Measurements from ENCODE around the gene KIF19.

KIF19 gene

DNA sequence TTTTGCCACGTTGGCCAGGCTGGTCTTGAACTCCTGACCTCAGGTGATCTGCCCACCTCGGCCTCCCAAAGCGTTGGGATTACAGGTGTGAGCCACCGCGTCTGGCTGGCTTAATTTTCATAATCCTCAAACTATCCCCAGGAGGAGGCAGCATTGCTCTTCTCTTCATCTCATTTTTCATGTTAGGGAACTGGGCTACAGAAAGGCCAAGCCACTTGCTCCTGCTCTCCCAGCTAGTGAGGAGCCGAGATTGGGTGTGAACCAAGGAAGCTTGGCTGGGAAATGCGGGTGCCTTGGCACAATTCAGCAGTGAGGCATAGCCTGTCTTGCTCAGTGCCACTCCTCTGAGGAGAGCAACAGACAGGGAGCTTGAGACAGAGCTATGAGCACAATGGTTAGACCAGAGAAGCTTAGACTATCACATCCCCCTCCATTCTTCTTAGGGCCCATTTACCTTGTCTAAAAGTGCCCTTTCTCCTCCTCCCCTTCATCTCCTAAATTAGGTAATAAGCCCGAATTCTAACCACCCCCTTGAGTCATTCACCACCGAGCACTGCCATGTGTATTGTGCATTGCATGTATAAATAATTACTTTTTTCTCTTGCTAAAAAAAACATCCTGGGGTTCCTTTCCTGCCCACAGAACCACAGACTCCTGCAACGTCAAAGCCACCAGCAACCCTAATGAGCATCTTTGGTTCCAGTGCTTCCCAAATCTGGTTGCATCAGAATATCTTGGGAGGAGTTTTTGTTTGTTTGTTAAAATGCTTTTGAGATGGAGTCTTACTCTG lies 20.0 kb upstream of the KIF19 start:
- Histone ChIP-seq H3K27ac (ENCODE audit: low read depth, low read length) (no peak overlapping the region), H3K9me3 (ENCODE audit: control insufficient read depth, insufficient read depth, low read length) (no peaks in the 10 kb centered on the region), H3K9ac (ENCODE audit: low read depth, low read length) (no peak overlapping the region), H3K36me3 (ENCODE audit: control insufficient read depth, insufficient read depth, low read length) (no peaks in the 10 kb centered on the region), H3K4me3 (ENCODE audit: low read depth, low read length) (no peak overlapping the region), H3K27me3 (ENCODE audit: control insufficient read depth, insufficient read depth, low read length) (no peaks in the 10 kb centered on the region), H3K4me1 (ENCODE audit: control insufficient read depth, insufficient read depth, low read length) (no peaks in the 10 kb centered on the region)

DNA sequence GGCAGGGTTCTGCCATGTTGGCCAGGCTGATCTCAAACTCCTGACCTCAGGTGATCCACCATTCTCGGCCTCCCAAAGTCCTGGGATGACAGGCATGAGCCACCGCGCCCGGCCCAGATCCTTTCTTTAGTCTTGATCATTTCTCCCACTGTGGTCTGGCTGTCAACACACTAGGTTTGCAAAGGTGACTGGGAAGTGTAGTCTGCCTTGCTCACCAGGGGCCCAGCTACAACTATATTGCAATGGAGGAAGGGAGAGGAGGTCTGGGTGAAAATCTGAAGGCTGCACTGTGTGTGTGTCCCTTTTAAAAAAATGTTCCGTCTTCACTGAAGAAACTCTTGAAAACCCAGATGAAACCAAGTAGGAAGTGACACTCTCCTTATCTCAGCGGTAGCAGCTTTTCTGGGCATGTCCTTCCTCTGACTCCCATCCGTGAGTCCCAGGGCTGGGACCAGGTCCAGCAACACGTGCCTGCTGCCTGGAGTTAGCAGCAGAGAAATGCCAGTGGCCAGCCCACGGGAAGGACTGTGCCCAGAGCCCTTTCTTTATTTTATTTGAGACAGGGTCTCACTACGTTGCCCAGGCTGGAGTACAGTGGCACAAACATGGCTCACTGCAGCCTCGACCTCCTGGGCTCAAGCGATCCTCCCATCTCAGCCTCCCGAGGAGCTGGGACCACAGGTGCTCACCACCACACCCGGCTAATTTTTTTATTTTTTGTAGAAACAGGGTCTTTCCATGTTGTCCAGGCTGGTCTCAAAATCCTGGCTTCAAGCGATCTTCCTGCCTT lies 17.8 kb upstream of the KIF19 start:
- no peak overlapping the region for H3K27ac ChIP-seq (ENCODE audit: low read depth, low read length)
- no peaks in the 10 kb centered on the region for H3K4me1 ChIP-seq (ENCODE audit: control insufficient read depth, insufficient read depth, low read length)
- H3K36me3 ChIP-seq (ENCODE audit: control insufficient read depth, insufficient read depth, low read length): no peaks in the 10 kb centered on the region
- H3K27me3 ChIP-seq (ENCODE audit: control insufficient read depth, insufficient read depth, low read length): no peaks in the 10 kb centered on the region
- H3K9ac ChIP-seq (ENCODE audit: low read depth, low read length): no peak overlapping the region
- H3K9me3 ChIP-seq (ENCODE audit: control insufficient read depth, insufficient read depth, low read length): no peaks in the 10 kb centered on the region; the same call in 1 of the 2 replicates
- H3K4me3 ChIP-seq (ENCODE audit: low read depth, low read length): no peak overlapping the region

DNA sequence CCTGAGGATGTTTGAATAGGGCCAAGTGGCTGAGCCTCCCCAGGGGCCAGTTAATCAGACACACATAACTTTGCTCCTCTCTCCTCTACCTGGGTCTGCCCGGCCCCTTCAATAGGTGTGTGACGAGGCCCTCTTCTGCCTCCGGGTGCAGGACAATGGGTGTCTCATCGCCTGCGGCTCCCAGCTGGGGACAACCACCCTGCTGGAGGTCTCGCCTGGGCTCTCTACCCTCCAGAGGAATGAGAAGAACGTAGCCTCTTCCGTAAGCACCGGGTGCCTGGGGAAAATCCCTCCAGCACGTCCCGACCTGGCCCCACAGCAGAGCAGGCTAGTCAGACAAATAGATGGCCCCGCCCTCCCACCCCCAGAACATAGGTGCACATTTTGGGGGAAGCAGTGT lies 16.1 kb upstream of the KIF19 start:
- no peaks in the 10 kb centered on the region for H3K36me3 ChIP-seq (ENCODE audit: control insufficient read depth, insufficient read depth, low read length)
- H3K4me1 ChIP-seq (ENCODE audit: control insufficient read depth, insufficient read depth, low read length): no peaks in the 10 kb centered on the region
- no peak overlapping the region for H3K27ac ChIP-seq (ENCODE audit: low read depth, low read length)
- H3K27me3 ChIP-seq (ENCODE audit: control insufficient read depth, insufficient read depth, low read length): no peaks in the 10 kb centered on the region
- H3K9ac ChIP-seq (ENCODE audit: low read depth, low read length): no peak overlapping the region
- H3K4me3 ChIP-seq (ENCODE audit: low read depth, low read length): no peak overlapping the region
- H3K9me3 ChIP-seq (ENCODE audit: control insufficient read depth, insufficient read depth, low read length): no peaks in the 10 kb centered on the region; the same call in 1 of the 2 replicates

DNA sequence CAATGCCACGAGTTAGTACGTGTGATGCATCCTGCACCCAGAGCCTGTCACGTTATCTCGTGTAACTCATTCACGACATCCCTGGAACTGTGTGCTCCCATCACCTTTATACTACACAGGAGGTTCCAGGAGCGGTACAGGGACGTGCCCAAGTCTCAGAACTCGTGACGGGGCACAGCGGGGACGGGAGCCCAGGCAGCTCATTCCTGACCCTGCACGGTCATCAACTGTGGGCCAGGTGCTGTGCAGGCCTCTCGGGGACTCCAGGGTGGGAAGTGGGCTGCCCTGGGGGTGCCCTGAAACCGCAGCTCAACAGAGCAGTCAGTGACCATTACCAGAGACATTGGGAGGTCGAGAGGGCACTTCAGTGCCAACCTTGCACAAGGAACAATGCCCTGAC lies 11.1 kb upstream of the KIF19 start:
- no peak overlapping the region for H3K27ac ChIP-seq (ENCODE audit: low read depth, low read length)
- H3K9me3 ChIP-seq (ENCODE audit: control insufficient read depth, insufficient read depth, low read length): no peaks in the 10 kb centered on the region; the same call in 1 of the 2 replicates
- H3K4me1 ChIP-seq (ENCODE audit: control insufficient read depth, insufficient read depth, low read length): no peaks in the 10 kb centered on the region
- no peaks in the 10 kb centered on the region for H3K27me3 ChIP-seq (ENCODE audit: control insufficient read depth, insufficient read depth, low read length)
- no peak overlapping the region for H3K4me3 ChIP-seq (ENCODE audit: low read depth, low read length)
- H3K9ac ChIP-seq (ENCODE audit: low read depth, low read length): no peak overlapping the region
- H3K36me3 ChIP-seq (ENCODE audit: control insufficient read depth, insufficient read depth, low read length): no peaks in the 10 kb centered on the region

DNA sequence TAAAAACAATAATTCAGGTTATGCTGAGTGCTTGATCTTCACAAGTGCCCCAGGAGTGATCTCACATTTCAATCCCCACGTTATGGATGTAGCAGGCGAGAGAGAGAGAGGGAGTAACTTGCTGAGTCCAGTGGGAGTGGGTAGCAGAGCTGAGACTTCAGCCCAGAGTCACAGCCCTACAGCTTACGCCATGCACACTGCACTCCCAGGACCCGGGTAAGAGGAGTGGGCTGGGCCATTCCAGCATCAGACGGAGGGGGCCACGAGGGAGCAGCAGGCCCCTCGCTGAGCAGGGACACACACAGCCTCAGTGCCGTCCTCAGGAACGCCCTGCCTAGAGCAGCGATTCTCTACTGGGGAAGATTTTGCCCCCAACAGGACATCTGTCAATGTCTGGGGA lies 9.8 kb upstream of the KIF19 start:
- H3K36me3 ChIP-seq (ENCODE audit: control insufficient read depth, insufficient read depth, low read length): no peaks in the 10 kb centered on the region
- no peak overlapping the region for H3K9ac ChIP-seq (ENCODE audit: low read depth, low read length)

DNA sequence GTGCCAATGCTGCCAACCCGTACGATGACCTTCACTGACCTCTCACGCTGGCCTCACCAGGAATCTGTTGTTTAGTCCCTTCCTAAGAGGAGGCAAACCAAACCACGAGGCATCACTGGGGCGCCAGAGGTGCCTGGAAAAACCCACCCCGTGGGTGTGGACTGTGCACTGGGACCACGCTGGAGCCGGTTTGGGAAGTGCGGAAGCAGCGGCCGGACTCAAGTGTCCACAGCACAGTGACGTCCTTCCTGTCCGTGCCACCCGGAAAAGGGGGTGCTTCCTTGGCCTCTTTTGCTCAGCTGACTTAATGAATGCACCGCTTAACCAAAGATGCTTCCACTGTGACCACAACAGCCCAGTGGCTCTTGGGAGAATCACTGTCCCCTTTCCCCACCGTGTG lies 9.0 kb upstream of the KIF19 start:
- H3K4me1 ChIP-seq (ENCODE audit: control insufficient read depth, insufficient read depth, low read length): no peaks in the 10 kb centered on the region
- no peaks in the 10 kb centered on the region for H3K27me3 ChIP-seq (ENCODE audit: control insufficient read depth, insufficient read depth, low read length)
- no peaks in the 10 kb centered on the region; the same call in 1 of the 2 replicates for H3K9me3 ChIP-seq (ENCODE audit: control insufficient read depth, insufficient read depth, low read length)

More for the DNA sequence above, 9.8 kb upstream of the KIF19 start:
- Histone ChIP-seq H3K4me1 (ENCODE audit: control insufficient read depth, insufficient read depth, low read length) (no peaks in the 10 kb centered on the region), H3K4me3 (ENCODE audit: low read depth, low read length) (no peak overlapping the region), H3K27me3 (ENCODE audit: control insufficient read depth, insufficient read depth, low read length) (no peaks in the 10 kb centered on the region), H3K9me3 (ENCODE audit: control insufficient read depth, insufficient read depth, low read length) (no peaks in the 10 kb centered on the region; the same call in 1 of the 2 replicates), H3K27ac (ENCODE audit: low read depth, low read length) (no peak overlapping the region)

DNA sequence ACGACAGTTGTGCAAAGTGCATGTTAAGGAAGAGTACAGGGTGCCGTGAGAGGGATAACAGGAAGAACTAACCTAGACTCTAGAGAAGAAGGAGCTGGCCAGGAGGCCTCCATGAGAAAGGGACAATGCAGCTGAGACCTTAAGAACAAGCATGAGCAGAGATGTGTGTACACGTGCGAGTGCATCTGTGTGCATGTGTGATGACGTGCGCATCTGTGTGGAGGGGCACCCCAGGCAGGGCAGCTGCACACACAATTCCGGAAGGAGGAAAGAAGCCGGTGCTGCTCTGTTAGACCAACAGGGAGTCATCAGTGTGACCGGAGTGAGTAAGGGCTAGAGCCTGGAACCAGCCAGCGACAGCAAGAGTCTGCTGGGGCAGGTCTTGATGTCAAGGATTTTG lies 7.6 kb upstream of the KIF19 start:
- Histone ChIP-seq H3K4me1 (ENCODE audit: control insufficient read depth, insufficient read depth, low read length) (no peaks in the 10 kb centered on the region), H3K4me3 (ENCODE audit: low read depth, low read length) (no peak overlapping the region), H3K27me3 (ENCODE audit: control insufficient read depth, insufficient read depth, low read length) (no peaks in the 10 kb centered on the region), H3K27ac (ENCODE audit: low read depth, low read length) (no peak overlapping the region), H3K36me3 (ENCODE audit: control insufficient read depth, insufficient read depth, low read length) (no peaks in the 10 kb centered on the region), H3K9ac (ENCODE audit: low read depth, low read length) (no peak overlapping the region), H3K9me3 (ENCODE audit: control insufficient read depth, insufficient read depth, low read length) (no peaks in the 10 kb centered on the region)

More for the DNA sequence above, 9.0 kb upstream of the KIF19 start:
- Histone ChIP-seq H3K36me3 (ENCODE audit: control insufficient read depth, insufficient read depth, low read length) (no peaks in the 10 kb centered on the region), H3K4me3 (ENCODE audit: low read depth, low read length) (no peak overlapping the region), H3K27ac (ENCODE audit: low read depth, low read length) (no peak overlapping the region), H3K9ac (ENCODE audit: low read depth, low read length) (no peak overlapping the region)

DNA sequence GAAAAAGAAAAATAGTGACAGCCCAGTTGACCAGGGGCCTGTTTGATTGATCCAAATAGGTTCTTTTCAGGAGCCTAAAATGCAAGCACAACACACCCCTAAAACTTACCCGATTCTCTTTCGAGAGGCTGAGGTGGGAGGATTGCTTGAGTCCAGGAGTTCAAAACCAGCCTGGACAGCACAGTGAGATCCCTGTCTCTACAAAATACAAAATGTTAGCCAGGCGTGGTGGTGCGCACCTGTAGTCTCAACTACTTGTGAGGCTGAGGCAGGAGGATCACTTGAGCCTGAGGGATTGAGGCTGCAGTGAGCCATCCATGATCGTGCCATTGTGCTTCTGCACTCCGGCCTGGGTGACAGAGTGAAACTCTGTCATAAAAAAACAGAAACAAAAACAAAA lies 1.5 kb upstream of the KIF19 start:
- peaks cover 38% of the 10 kb centered on the region for H3K27me3 ChIP-seq (ENCODE audit: control insufficient read depth, insufficient read depth, low read length)
- H3K27ac ChIP-seq (ENCODE audit: low read depth, low read length): no peak overlapping the region
- H3K4me3 ChIP-seq (ENCODE audit: low read depth, low read length): no peak overlapping the region

DNA sequence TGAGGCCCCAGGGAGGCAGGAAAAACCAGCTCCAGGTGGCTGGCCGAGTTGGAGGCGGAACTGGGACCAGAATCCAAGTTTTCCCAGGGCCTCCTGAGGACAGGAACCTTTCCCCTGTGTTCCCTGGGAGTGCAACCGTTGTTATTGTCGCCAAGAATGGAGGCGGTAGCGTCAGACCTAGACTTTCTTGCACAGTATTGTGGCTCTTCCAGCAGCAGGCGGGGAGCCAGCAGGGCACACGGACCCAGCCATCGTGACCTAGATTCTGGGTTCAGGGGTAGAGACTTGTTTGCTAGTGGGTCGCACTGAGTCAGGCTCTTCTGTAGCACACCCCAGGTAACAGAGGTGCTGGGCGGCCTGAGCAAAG lies 667 bp upstream of the KIF19 start:
- Histone ChIP-seq H3K9ac (ENCODE audit: low read depth, low read length) (no peak overlapping the region), H3K4me3 (ENCODE audit: low read depth, low read length) (peak overlapping the region; percentile 52), H3K36me3 (ENCODE audit: control insufficient read depth, insufficient read depth, low read length) (no peaks in the 10 kb centered on the region), H3K27me3 (ENCODE audit: control insufficient read depth, insufficient read depth, low read length) (peaks cover 38% of the 10 kb centered on the region), H3K4me1 (ENCODE audit: control insufficient read depth, insufficient read depth, low read length) (no peaks in the 10 kb centered on the region; the same call in 1 of the 2 replicates), H3K27ac (ENCODE audit: low read depth, low read length) (no peak overlapping the region), H3K9me3 (ENCODE audit: control insufficient read depth, insufficient read depth, low read length) (no peaks in the 10 kb centered on the region)

More for the DNA sequence above, 1.5 kb upstream of the KIF19 start:
- Histone ChIP-seq H3K9me3 (ENCODE audit: control insufficient read depth, insufficient read depth, low read length) (no peaks in the 10 kb centered on the region), H3K36me3 (ENCODE audit: control insufficient read depth, insufficient read depth, low read length) (no peaks in the 10 kb centered on the region), H3K4me1 (ENCODE audit: control insufficient read depth, insufficient read depth, low read length) (no peaks in the 10 kb centered on the region; the same call in 1 of the 2 replicates), H3K9ac (ENCODE audit: low read depth, low read length) (no peak overlapping the region)

DNA sequence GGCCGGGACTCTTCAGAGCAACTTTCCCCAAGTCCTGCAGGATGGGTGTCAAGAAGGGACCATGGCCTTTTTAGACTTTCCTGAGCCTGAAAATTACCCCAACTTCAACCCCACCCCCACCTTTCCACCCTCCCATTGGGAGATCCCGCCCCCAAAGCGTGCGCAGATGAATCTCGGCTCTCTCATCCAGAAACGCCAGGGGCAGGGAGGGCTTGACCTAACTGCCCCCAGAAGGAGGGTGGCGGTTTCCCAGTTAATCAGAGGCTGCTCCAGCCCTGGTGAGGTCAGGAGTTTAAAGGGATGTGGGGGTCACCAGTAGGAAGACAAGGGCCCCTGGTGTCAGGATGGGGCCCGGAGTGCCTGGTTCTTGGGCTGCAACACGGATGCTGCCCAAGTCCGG lies 480 bp downstream of the KIF19 start:
- no peaks in the 10 kb centered on the region for H3K36me3 ChIP-seq (ENCODE audit: control insufficient read depth, insufficient read depth, low read length)
- peaks cover 38% of the 10 kb centered on the region for H3K27me3 ChIP-seq (ENCODE audit: control insufficient read depth, insufficient read depth, low read length)
- H3K27ac ChIP-seq (ENCODE audit: low read depth, low read length): no peak overlapping the region
- no peaks in the 10 kb centered on the region; the same call in 1 of the 2 replicates for H3K4me1 ChIP-seq (ENCODE audit: control insufficient read depth, insufficient read depth, low read length)
- no peaks in the 10 kb centered on the region for H3K9me3 ChIP-seq (ENCODE audit: control insufficient read depth, insufficient read depth, low read length)
- H3K4me3 ChIP-seq (ENCODE audit: low read depth, low read length): peak overlapping the region; percentile 70
- no peak overlapping the region for H3K9ac ChIP-seq (ENCODE audit: low read depth, low read length)

DNA sequence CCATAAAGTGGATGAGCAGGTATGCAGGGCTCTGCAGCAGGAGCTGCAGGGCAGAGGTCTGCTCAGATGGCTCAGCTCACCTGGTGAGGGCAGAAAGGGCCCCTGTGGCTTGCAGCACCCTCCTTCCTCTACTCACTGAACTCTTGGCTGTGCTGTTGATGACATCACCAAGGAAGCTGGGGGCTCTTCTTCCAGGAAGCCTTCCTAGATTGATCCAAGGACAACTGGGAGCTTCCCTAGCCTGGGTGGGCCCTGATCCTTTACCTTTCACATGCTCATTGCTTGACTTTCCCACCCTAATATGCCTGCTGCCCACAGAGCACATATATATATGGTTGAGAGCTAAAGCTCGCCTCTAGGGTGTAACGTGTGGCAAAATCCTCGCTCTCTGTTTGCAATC lies 2.5 kb downstream of the KIF19 start:
- no peaks in the 10 kb centered on the region for H3K36me3 ChIP-seq (ENCODE audit: control insufficient read depth, insufficient read depth, low read length)
- peaks cover 38% of the 10 kb centered on the region for H3K27me3 ChIP-seq (ENCODE audit: control insufficient read depth, insufficient read depth, low read length)
- no peak overlapping the region for H3K9ac ChIP-seq (ENCODE audit: low read depth, low read length)

More for the DNA sequence above, 2.5 kb downstream of the KIF19 start:
- Histone ChIP-seq H3K4me1 (ENCODE audit: control insufficient read depth, insufficient read depth, low read length) (peaks cover 6% of the 10 kb centered on the region; the same call in 1 of the 2 replicates), H3K9me3 (ENCODE audit: control insufficient read depth, insufficient read depth, low read length) (no peaks in the 10 kb centered on the region), H3K27ac (ENCODE audit: low read depth, low read length) (no peak overlapping the region), H3K4me3 (ENCODE audit: low read depth, low read length) (no peak overlapping the region)
